OCI-LY1 (cell line): ENCODE measurements around the gene CREG1.

ENCODE experiments used
- H2AFZ ChIP-seq: fragments of 200-600 bp; sonication (generic), shearing (Covaris generic); 2 replicates; pipeline ENCODE4 v1.6.0; 2014; ENCODE audit warnings: antibody characterized with exemption, mild to moderate bottlenecking, low read length
- H3F3A ChIP-seq: fragments of 200-600 bp; sonication (generic), shearing (Covaris generic); 2 replicates; pipeline ENCODE4 v1.6.0; 2014; ENCODE audit warnings: mild to moderate bottlenecking, antibody characterized with exemption, low read length, moderate library complexity; ENCODE audit not compliant: insufficient read depth
- H3K27ac ChIP-seq: fragments of 200-600 bp; sonication (generic); 2 replicates; pipeline ENCODE4 v1.5.1; 2014; ENCODE audit warnings: low read length, mixed run types, mild to moderate bottlenecking, low read depth; ENCODE audit not compliant: poor library complexity, severe bottlenecking
- H3K27me3 ChIP-seq: fragments of 200-600 bp; sonication (generic); 2 replicates; pipeline ENCODE4 v1.6.0; 2014; ENCODE audit warnings: antibody characterized with exemption, mild to moderate bottlenecking, low read length, moderate library complexity; ENCODE audit not compliant: insufficient read depth
- H3K36me3 ChIP-seq: fragments of 200-600 bp; sonication (generic); 2 replicates; pipeline ENCODE4 v1.6.1; 2014; ENCODE audit warnings: mild to moderate bottlenecking, antibody characterized with exemption, low read length, moderate library complexity, mixed read lengths; ENCODE audit not compliant: insufficient read depth
- H3K4me1 ChIP-seq: fragments of 200-600 bp; sonication (generic); 2 replicates; pipeline ENCODE4 v1.5.1; 2014; ENCODE audit warnings: mild to moderate bottlenecking, low read length, moderate library complexity; ENCODE audit not compliant: insufficient read depth, severe bottlenecking
- H3K4me2 ChIP-seq: fragments of 200-600 bp; sonication (generic), shearing (Covaris generic); 2 replicates; pipeline ENCODE4 v1.6.1; 2014; ENCODE audit warnings: low read length
- H3K4me3 ChIP-seq: fragments of 200-600 bp; sonication (generic); 2 replicates; pipeline ENCODE4 v1.5.1; 2014; ENCODE audit warnings: low read length, low read depth, mild to moderate bottlenecking, mixed read lengths; ENCODE audit not compliant: poor library complexity, severe bottlenecking
- H3K79me2 ChIP-seq: fragments of 200-600 bp; shearing (Covaris generic); 2 replicates; pipeline ENCODE4 v1.6.1; 2016; ENCODE audit warnings: mixed run types, low read length, mixed read lengths; ENCODE audit not compliant: insufficient read depth
- H3K9ac ChIP-seq: fragments of 200-600 bp; sonication (generic), shearing (Covaris generic); 2 replicates; pipeline ENCODE4 v1.6.1; 2014; ENCODE audit warnings: mild to moderate bottlenecking, low read length, mixed read lengths
- H3K9me2 ChIP-seq: fragments of 200-600 bp; sonication (generic), shearing (Covaris generic); 2 replicates; pipeline ENCODE4 v1.6.1; 2014; ENCODE audit warnings: low read depth, mild to moderate bottlenecking, low read length, mixed read lengths
- H3K9me3 ChIP-seq: fragments of 200-600 bp; shearing (Covaris generic); 2 replicates; pipeline ENCODE4 v1.6.1; 2014; ENCODE audit warnings: low read length, mixed read lengths
- H4K20me1 ChIP-seq: fragments of 200-600 bp; sonication (generic), shearing (Covaris generic); 2 replicates; pipeline ENCODE4 v1.6.0; 2016; ENCODE audit warnings: mild to moderate bottlenecking, low read length; ENCODE audit not compliant: insufficient read depth
- EZH2 ChIP-seq: fragments of 200-600 bp; sonication (generic), shearing (Covaris generic); IDR thresholded peaks from 2 replicates; pipeline ENCODE4 v1.8.0; 2017; ENCODE audit warnings: borderline replicate concordance, mixed run types, mild to moderate bottlenecking, antibody characterized with exemption, low read length, moderate library complexity, mixed read lengths
- TF ChIP-seq, protein P1 (sequence below): fragments of 200-600 bp; sonication (generic), shearing (Covaris generic); IDR thresholded peaks from 2 replicates; pipeline ENCODE4 v1.5.1; 2017; ENCODE audit warnings: mild to moderate bottlenecking, antibody characterized with exemption, low read length, moderate library complexity, mixed read lengths

The CREG1 gene

GRCh38 chr1:167563579-167564246, 10.2 kb upstream of the CREG1 start:
- Histone ChIP-seq H3F3A (no peaks in the 10 kb centered on the region), H3K27me3 (no peaks in the 10 kb centered on the region), H3K4me3 (no peak overlapping the region), H4K20me1 (no peaks in the 10 kb centered on the region), H3K79me2 (no peaks in the 10 kb centered on the region), H3K4me1 (peaks cover 56% of the 10 kb centered on the region), H3K4me2 (no peak overlapping the region; the same call in 1 of the 2 replicates), H3K36me3 (no peaks in the 10 kb centered on the region), H3K9me3 (no peaks in the 10 kb centered on the region), H3K9ac (no peak overlapping the region), H2AFZ (no peak overlapping the region), H3K27ac (peak overlapping the region; percentile 20), H3K9me2 (no peaks in the 10 kb centered on the region)
- TF ChIP-seq, protein P1, sequence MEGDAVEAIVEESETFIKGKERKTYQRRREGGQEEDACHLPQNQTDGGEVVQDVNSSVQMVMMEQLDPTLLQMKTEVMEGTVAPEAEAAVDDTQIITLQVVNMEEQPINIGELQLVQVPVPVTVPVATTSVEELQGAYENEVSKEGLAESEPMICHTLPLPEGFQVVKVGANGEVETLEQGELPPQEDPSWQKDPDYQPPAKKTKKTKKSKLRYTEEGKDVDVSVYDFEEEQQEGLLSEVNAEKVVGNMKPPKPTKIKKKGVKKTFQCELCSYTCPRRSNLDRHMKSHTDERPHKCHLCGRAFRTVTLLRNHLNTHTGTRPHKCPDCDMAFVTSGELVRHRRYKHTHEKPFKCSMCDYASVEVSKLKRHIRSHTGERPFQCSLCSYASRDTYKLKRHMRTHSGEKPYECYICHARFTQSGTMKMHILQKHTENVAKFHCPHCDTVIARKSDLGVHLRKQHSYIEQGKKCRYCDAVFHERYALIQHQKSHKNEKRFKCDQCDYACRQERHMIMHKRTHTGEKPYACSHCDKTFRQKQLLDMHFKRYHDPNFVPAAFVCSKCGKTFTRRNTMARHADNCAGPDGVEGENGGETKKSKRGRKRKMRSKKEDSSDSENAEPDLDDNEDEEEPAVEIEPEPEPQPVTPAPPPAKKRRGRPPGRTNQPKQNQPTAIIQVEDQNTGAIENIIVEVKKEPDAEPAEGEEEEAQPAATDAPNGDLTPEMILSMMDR = no peak
- no peak for TF ChIP-seq EZH2

GRCh38 chr1:167562702-167563101, 9.1 kb upstream of the CREG1 start:
- Histone ChIP-seq H3F3A (no peaks in the 10 kb centered on the region), H3K27ac (no peak overlapping the region), H3K79me2 (no peaks in the 10 kb centered on the region), H3K4me1 (peaks cover 46% of the 10 kb centered on the region), H4K20me1 (no peaks in the 10 kb centered on the region), H3K9me3 (no peaks in the 10 kb centered on the region), H3K36me3 (no peaks in the 10 kb centered on the region), H2AFZ (no peak overlapping the region), H3K9ac (no peak overlapping the region), H3K4me2 (no peak overlapping the region), H3K9me2 (no peaks in the 10 kb centered on the region), H3K27me3 (no peaks in the 10 kb centered on the region), H3K4me3 (no peak overlapping the region)
- no peak for TF ChIP-seq EZH2
- TF ChIP-seq, protein P1 = no peak

DNA sequence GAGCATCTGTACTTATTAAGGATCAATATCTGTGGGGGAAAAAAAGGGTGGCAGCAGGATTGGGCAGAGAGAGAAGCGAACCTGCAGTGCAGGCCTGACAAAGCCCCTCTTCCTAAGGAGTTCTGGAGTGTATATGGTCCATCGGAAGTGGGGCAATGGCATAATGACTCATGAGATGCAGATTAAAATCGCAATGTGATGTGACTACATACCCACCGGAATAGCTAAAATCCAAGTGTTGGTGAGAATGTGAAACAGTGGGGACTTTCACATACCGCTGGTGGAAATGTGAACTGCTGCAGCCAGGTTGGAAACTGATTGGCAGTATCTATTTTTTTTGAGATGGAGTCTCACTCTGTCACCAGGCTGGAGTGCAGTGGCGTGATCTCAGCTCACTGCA, 8.2 kb upstream of the CREG1 start:
- Histone ChIP-seq H3K9ac (no peak overlapping the region), H4K20me1 (no peaks in the 10 kb centered on the region), H3K4me1 (peaks cover 40% of the 10 kb centered on the region), H3K79me2 (no peaks in the 10 kb centered on the region), H3K27ac (no peak overlapping the region), H3K4me3 (no peak overlapping the region), H3K9me2 (no peaks in the 10 kb centered on the region), H3K27me3 (no peaks in the 10 kb centered on the region), H2AFZ (no peak overlapping the region), H3K9me3 (no peaks in the 10 kb centered on the region), H3F3A (no peaks in the 10 kb centered on the region), H3K4me2 (no peak overlapping the region), H3K36me3 (no peaks in the 10 kb centered on the region)
- no peak for TF ChIP-seq EZH2
- TF ChIP-seq, protein P1 = no peak
